HL-60/S4 (cell line): ENCODE results near the gene ZNF614.
"Not testable (repeated sequence)": the region's sequence is repeated elsewhere in the genome, so short reads cannot be mapped to it uniquely, and the experiment has no call there.

ENCODE experiments used
- in situ Hi-C: fragments of 300-500 bp; cut with MboI; formaldehyde crosslinking; loops from 2 replicates; pipeline ENCODE4 v1.14.3; 2022; ENCODE audit warnings: low sequenced_read_pairs

The ZNF614 gene

DNA sequence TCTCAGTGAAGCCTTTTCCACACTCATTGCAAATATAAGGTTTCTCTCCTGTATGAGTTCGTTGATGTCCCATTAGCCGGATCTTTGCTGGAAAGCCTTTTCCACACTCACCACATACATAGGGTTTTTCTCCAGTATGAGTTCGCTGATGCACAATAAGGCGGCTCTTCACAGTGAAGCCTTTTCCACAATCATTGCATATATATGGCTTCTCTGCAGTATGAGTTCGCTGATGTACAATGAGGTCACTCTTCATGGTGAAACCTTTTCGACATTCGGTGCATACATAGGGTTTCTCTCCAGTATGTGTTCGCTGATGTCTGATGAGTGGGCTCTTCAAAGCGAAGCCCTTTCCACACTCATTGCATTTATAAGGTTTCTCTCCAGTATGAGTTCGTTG lies 34.8 kb downstream of the ZNF614 start:
- in situ Hi-C loops: no loop called here

DNA sequence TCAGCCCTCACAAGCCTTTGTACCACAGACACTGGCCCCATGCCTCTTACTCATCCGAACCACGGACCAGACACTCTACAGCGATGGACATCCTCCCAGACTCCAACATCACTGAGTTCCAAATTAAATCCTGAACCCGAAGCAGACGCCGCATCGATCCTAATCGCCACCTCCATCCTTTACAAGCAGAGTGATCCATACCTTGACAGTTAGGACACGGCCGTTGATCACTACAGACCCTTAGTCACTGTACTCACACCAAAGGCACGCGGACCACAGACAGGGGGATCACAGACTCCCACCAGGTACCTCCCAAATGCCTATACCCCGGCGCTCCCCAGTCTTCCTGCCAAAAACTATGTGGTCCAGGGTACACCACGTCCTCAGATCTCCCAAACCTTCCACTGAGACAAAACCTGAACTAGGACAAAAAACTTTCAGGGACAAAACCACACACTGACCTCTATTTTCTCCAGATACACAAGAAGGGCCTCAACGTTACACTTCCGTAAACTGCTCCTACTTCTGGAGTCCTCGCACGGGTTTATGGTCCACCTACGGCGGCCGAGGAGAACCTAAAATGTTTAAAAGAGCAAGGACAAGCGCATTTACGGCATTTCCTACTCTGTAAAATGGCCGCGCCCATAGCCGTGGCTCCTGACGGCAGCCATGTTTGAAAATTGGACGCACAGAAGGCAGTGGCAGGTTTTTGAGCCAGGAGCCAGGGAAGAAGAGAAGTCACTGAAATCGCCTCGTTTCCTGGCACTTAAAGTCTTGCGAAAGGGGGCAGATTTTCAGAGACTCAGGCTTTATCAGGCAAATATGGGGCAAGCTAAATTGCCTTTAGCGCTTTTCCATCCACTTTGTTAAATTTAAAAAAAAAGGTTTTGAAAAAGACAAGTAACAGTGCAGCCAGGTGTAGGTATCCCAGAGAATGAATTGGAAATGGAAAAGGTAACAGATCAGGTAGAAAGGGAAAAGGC lies 41.6 kb downstream of the ZNF614 start, which contains the start of gene ZNF350:
Gene ZNF350 (minus strand): TSS at position 532 of the 983 bp plus-strand sequence. CDS start 12,480 bp downstream, outside the sequence.
- in situ Hi-C loops: no loop called here

DNA sequence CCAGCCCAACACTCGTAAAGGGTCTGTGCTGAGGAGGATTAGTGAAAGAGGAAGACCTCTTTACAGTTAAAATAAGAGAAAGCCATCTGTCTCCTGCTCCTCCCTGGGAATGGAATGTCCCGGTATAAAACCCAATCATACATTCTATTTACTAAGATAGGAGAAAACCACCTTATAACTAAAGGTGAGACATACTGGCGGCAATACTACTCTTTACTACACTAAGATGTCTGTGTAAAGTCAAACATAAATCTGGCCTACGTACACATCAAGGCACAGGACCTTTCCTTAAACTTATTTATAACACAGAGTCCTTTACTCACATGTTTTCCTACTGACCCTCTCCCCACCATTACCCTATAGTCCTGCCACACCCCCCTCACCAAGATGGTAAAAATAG lies 44.8 kb downstream of the ZNF614 start:
- in situ Hi-C loops: no loop called here

DNA sequence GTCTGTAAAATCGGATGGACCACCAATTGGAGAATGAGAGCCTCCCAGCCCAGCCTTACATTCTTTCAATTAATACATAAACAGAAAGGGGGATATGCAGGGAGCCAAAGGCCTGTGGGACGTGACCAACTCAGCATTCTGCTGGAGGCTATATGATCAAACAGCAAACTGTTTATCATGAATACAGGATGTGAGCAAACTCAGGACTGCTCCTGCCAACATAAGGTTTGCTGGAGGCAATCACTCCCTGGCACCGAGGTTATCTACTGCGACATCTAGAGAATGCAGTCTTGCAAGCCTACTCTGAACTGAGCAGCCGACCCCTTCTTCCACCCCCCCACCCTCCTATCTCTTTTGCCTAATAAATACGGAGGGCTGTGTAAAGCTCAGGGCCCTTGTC lies 47.3 kb downstream of the ZNF614 start:
- in situ Hi-C loops: not testable (repeated sequence)

DNA sequence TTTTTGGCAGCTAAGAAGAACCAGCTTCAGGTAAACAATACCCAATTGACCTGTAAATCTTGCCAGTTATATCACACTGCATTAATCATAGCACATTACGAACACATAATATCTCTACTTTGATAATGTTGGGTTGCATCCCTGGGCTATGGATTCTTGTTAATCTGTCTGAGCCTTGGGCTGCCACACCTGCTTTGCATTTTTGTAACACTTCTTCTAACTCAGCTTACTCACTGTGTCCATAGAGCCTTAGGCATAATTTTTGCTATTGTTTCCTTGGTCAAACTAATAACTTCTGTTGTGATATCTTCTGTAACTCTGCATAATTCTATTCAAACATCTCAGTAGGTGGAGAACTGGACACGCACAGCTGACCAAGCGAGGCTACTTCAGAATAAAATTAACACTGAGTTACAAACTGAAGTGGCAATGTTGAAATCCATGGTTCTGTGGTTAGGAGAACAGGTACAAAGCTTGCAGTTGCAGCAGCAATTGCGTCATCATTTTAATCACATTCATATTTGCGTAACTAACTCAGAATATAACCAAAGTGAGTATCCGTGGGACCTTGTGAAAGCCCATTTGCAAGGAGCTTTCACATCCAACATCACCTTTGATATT lies 48.0 kb downstream of the ZNF614 start:
- in situ Hi-C loops: no loop called here

DNA sequence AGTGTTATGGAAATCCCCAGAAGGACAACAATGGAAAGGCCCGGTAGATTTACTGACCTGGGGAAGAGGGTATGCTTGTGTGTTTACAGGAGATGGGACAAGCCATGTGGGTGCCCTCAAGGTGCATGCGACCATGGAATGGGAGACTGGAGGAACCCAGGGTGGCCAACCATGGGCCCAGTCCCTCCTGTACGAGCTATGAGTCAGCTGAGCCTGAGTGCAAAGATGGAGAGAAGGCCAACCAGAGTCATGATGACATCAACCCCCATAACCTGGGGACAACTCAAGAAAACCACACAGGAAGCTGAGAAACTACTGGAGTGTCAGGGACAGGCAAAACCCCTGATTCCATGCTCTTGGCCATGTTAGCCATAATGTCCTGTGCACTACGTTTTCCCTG lies 49.3 kb downstream of the ZNF614 start:
- in situ Hi-C loops: no loop called here

DNA sequence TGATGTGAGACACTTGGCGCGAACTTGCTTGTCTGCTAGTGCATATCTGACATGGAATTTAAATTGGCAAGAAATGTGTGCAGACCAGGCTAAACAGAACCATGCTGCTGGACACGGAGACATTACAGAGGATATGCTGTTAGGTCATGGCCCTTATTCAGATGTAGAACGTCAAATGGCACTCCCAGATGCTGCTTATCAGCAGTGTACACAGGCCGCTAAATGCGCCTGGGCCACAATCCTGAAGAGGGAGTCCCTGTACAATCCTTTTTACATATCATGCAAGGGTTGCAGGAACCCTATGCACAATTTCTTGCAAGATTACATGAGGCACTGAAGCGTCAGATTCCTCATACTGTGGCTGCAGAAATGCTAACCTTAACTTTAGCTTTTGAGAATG lies 50.8 kb downstream of the ZNF614 start:
- in situ Hi-C loops: no loop called here

DNA sequence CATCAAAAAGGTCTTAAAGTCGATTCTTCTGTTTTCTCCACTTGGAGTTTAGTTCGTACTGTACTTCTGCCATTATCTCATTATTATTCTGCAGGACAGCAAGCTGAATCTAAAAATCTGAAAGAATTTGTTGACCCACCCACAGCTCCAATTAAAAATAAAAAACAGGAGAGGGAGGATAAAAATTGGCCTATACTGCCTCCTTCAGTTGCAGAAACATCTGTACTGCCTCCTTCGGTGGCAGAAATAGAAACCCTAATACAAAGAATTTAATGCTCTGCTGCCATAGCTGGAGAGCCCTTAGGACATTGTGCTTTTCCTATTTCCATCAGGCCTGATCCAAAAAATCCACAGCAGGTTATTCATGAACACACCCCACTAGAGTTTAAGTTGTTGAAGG lies 51.3 kb downstream of the ZNF614 start:
- in situ Hi-C loops: no loop called here

DNA sequence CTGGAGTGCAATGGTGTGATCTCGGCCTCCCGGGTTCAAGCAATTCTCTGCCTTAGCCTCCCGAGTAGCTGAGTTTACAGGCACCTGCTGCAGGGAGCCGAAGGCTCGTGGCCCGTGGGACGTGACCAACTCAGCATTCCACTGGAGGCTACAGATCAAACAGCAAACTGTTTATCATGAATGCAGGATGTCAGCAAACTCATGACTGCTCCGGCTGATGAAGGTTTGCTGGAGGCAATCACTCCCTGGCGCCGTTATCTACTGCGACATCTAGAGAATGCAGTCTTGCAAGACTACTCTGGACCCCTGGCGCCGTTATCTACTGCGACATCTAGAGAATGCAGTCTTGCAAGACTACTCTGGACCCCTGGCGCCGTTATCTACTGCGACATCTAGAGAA lies 52.4 kb downstream of the ZNF614 start:
- in situ Hi-C loops: not testable (repeated sequence)

DNA sequence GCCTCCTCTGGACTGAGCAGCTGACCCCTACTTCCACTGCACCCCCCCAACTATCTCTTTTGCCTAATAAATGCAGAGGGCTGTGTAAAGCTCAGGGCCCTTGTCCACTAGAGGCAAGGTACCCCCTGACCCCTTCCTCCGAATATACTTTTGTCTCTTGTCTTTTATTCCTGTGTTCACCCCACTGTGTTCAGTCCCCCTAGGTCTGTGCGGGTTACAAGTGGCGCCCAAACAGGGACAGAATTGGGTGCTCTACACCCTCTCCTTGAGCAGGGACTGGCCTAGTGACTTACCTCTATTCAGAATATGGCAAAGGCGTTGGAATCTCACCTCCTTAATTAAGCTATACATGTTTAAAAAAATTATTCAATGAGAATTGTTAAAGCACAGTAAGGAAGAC lies 56.6 kb downstream of the ZNF614 start:
- in situ Hi-C loops: no loop called here

DNA sequence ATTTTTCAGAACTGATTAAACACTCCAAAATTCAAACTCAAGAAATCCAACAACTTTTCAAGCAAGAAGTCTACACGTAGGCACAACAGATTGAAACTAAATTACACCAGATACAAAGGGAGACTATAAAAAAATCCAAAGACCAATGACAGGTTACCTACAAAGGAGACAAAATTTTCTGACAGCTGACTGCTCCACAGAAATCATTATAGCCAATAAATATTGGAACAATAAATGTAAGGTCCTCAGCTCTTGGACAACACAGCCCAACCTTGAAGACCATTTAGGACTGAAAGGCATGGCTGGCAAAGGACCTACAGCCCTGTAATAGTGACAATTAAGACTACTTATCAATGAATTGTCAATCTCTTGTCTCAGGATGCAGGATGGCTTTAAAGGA lies 57.5 kb downstream of the ZNF614 start:
- in situ Hi-C loops: no loop called here

DNA sequence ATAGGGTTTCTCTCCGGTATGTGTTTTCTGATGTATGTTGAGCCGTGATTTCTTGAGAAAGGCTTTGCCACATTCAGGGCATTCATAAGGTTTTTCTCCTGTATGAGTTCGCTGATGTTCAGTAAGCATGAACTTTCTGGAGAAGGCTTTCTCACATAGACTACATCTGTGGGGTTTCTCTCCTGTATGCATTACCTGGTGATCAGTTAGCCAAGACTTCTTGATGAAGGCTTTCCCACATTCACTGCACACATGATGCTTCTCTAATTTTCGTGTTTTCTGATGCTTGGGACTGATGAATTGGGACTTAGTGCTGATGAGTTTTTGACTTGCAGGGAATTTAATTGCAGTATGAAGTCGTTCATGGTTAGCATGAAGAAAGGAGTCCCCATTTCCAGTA lies 62.6 kb downstream of the ZNF614 start:
- in situ Hi-C loops: no loop called here
